HG03095 (cell line): ENCODE measurements around the gene PTPRM.
"Not testable (repeated sequence)": the region's sequence is repeated elsewhere in the genome, so short reads cannot be mapped to it uniquely, and the experiment has no call there.

ENCODE experiments used
- ATAC-seq: cut with Tn5 transposase; IDR thresholded peaks from one replicate; pipeline ENCODE4 v1.9.1; 2021; ENCODE audit warnings: moderate library complexity; ENCODE audit not compliant: unreplicated experiment

PTPRM gene

GRCh38 chr18:8031496-8031895 is 464.4 kb downstream of the PTPRM start:
- ATAC-seq: no peak

GRCh38 chr18:8034674-8035073 is 467.6 kb downstream of the PTPRM start:
- no peak for ATAC-seq

GRCh38 chr18:8036551-8036950 is 469.4 kb downstream of the PTPRM start:
- ATAC-seq: no peak

- no peak for ATAC-seq
These were observed 470.2 kb downstream of the PTPRM start for GRCh38 chr18:8037296-8037695.

- no peak for ATAC-seq
These were observed 472.9 kb downstream of the PTPRM start for GRCh38 chr18:8040021-8040420.

- no peak for ATAC-seq
These were observed 474.5 kb downstream of the PTPRM start for GRCh38 chr18:8041526-8042111.

GRCh38 chr18:8044004-8044403 is 476.9 kb downstream of the PTPRM start:
- ATAC-seq: no peak

GRCh38 chr18:8045160-8045883 is 478.2 kb downstream of the PTPRM start:
- no peak for ATAC-seq

- no peak for ATAC-seq
These were observed 478.8 kb downstream of the PTPRM start for GRCh38 chr18:8045884-8046281.

GRCh38 chr18:8046441-8046840 is 479.3 kb downstream of the PTPRM start:
- no peak for ATAC-seq

GRCh38 chr18:8049147-8049546 is 482.0 kb downstream of the PTPRM start:
- ATAC-seq: no peak

GRCh38 chr18:8050616-8051329 is 483.7 kb downstream of the PTPRM start:
- ATAC-seq: no peak

GRCh38 chr18:8051453-8051852 is 484.3 kb downstream of the PTPRM start:
- ATAC-seq: no peak

- ATAC-seq: no peak
These were observed 485.2 kb downstream of the PTPRM start for GRCh38 chr18:8052237-8052701.

GRCh38 chr18:8056723-8057122 is 489.6 kb downstream of the PTPRM start:
- ATAC-seq: no peak

- not testable (repeated sequence) for ATAC-seq
These were observed 496.0 kb downstream of the PTPRM start for GRCh38 chr18:8063152-8063551.

- no peak for ATAC-seq
These were observed 496.6 kb downstream of the PTPRM start for GRCh38 chr18:8063733-8064132.

- ATAC-seq: no peak
These were observed 498.2 kb downstream of the PTPRM start for GRCh38 chr18:8065284-8065683.

GRCh38 chr18:8065773-8066172 is 498.7 kb downstream of the PTPRM start:
- no peak for ATAC-seq

- no peak for ATAC-seq
These were observed 502.6 kb downstream of the PTPRM start for GRCh38 chr18:8069708-8070107.

GRCh38 chr18:8073167-8073566 is 506.1 kb downstream of the PTPRM start:
- no peak for ATAC-seq

GRCh38 chr18:8080092-8080491 is 513.0 kb downstream of the PTPRM start:
- no peak for ATAC-seq
